Posterior vena cava (tissue), 2 donors: ENCODE data around the gene HABP4. TPM values are rescaled to one million over a fixed set of nuclear protein-coding genes. Genes with fewer than 3 reads are reported as not detected.
"Not testable (repeated sequence)": the region's sequence is repeated elsewhere in the genome, so short reads cannot be mapped to it uniquely, and the experiment has no call there.

ENCODE experiments used
- DNase-seq: peaks from one replicate; pipeline ENCODE4 v3.0.0-alpha.2; 2020; ENCODE audit warnings: low spot score
- intact Hi-C, 2 donors: fragments of 100-400 bp; cut with DNase I; formaldehyde crosslinking; loops; one replicate each; pipeline versions ENCODE4 v1.14.1 to v1.14.2; 2022 to 2023
- total RNA-seq, 2 donors: library from RNA; stranded (reverse); fragmentation: NEBNext Ultra II Directional; extraction: Animal tissue kit (Norgen Biotek cat#: 25700); gene quantifications; one replicate each; pipeline ENCODE4 v1.2.1, GENCODE V29; 2021
- donor health status: DM: yes; HTN: yes; CAD: no.
- donor health status: DM: yes; HTN: yes; CAD: no.

The HABP4 gene
- total RNA-seq, 2 donors from 2014 or later = 30.9 to 37.4 TPM

GRCh38 chr9:96489482-96489979 is 39.6 kb downstream of the HABP4 start:
- no peak for DNase-seq
- intact Hi-C loops = loop anchor here in 1 of 2 donors (10.0 kb wide), 1 partner anchor 165 kb away; no protein-coding TSS in a partner anchor

GRCh38 chr9:96490534-96491078 is 40.6 kb downstream of the HABP4 start:
- DNase-seq = no peak
- intact Hi-C loops = no loop called here

- intact Hi-C loops = no loop called here
- DNase-seq = no peak
Measured at GRCh38 chr9:96491079-96491879, 41.3 kb downstream of the HABP4 start.

- DNase-seq = no peak
- intact Hi-C loops = no loop called here
Measured at GRCh38 chr9:96491880-96492525, 42.0 kb downstream of the HABP4 start.

GRCh38 chr9:96492993-96493531 is 43.1 kb downstream of the HABP4 start:
- intact Hi-C loops = no loop called here
- no peak for DNase-seq

- intact Hi-C loops = no loop called here
- DNase-seq = no peak
Measured at GRCh38 chr9:96493757-96494156, 43.8 kb downstream of the HABP4 start.

GRCh38 chr9:96494215-96494800 is 44.3 kb downstream of the HABP4 start:
- intact Hi-C loops = no loop called here
- no peak for DNase-seq

GRCh38 chr9:96495341-96495740 is 45.4 kb downstream of the HABP4 start:
- DNase-seq = no peak
- intact Hi-C loops = no loop called here

GRCh38 chr9:96496368-96497116 is 46.6 kb downstream of the HABP4 start:
- no peak for DNase-seq
- intact Hi-C loops = no loop called here

GRCh38 chr9:96497117-96497399 is 47.1 kb downstream of the HABP4 start:
- intact Hi-C loops = no loop called here

GRCh38 chr9:96498796-96499195 is 48.8 kb downstream of the HABP4 start:
- intact Hi-C loops = no loop called here
- no peak for DNase-seq

More at GRCh38 chr9:96497117-96497399, 47.1 kb downstream of the HABP4 start:
- DNase-seq = no peak

GRCh38 chr9:96499257-96499656 is 49.3 kb downstream of the HABP4 start:
- intact Hi-C loops = no loop called here
- no peak for DNase-seq

GRCh38 chr9:96500696-96501632 is 51.0 kb downstream of the HABP4 start:
- no peak for DNase-seq
- intact Hi-C loops = loop anchor here in 1 of 2 donors (10.0 kb wide), 1 partner anchor 64 kb away; no protein-coding TSS in a partner anchor

- no peak for DNase-seq
- intact Hi-C loops = loop anchor here in 1 of 2 donors (10.0 kb wide), 1 partner anchor 63 kb away; no protein-coding TSS in a partner anchor
Measured at GRCh38 chr9:96501633-96502538, 51.9 kb downstream of the HABP4 start.

- DNase-seq = no peak
- intact Hi-C loops = loop anchor here in 1 of 2 donors (10.0 kb wide), 1 partner anchor 62 kb away; no protein-coding TSS in a partner anchor
Measured at GRCh38 chr9:96502539-96503373, 52.8 kb downstream of the HABP4 start.

- intact Hi-C loops = loop anchor here in 1 of 2 donors (10.0 kb wide), 1 partner anchor 61 kb away; no protein-coding TSS in a partner anchor
- DNase-seq = not testable (repeated sequence)
Measured at GRCh38 chr9:96503374-96503748, 53.4 kb downstream of the HABP4 start.
